T1000 (cell line): ENCODE results near the gene OTUD6A.

ENCODE experiments used
- DNase-seq: peaks from one replicate; lab custom pipeline; 2025; ENCODE audit warnings: mixed read lengths; lab: John Stamatoyannopoulos, UW

The OTUD6A gene, protein sequence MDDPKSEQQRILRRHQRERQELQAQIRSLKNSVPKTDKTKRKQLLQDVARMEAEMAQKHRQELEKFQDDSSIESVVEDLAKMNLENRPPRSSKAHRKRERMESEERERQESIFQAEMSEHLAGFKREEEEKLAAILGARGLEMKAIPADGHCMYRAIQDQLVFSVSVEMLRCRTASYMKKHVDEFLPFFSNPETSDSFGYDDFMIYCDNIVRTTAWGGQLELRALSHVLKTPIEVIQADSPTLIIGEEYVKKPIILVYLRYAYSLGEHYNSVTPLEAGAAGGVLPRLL

DNA sequence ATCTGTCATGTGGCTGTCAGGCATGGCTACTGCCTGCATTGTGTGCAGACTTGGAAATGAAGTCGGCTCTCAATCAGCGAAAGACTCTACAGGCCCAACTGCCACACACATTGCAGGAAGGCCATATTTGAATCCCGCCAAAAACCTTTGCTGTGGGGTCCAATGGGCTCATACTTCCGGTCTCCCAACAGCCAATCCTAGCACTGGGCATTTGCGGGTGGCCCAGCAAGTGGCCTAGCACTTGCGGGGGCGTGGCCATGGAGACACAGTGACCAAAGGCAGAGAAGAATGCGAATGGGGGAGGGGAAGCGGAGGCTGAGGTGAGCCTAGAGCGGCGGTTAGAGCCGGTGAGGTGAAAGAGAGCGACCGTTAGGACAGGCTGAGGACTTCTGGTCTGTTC, at the start of gene OTUD6A:
Gene OTUD6A, plus strand, starts transcription at position 382 of the 400 bp plus-strand sequence. CDS start 68 bp downstream, outside the sequence.
- no peak for DNase-seq

DNA sequence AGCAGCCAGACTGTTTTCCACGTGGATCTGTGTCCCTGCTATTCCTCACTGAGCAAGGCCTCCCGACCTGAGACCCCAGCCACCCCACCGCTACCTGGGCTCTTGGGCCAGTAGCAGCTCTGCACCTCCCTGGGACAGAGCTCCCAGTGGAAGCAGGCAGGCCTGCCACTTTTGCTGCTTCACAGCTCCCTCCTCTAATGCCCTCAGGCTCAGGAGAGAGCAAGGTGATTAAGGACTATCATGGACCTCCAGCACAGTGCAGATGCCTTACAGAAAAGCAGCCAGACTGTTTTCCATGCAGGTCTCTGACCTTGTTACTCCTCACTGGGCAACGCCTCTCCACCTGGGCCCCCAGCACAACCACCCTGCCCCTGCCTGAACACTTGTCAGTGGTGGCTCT, 49.5 kb upstream of the OTUD6A start:
- no peak for DNase-seq

DNA sequence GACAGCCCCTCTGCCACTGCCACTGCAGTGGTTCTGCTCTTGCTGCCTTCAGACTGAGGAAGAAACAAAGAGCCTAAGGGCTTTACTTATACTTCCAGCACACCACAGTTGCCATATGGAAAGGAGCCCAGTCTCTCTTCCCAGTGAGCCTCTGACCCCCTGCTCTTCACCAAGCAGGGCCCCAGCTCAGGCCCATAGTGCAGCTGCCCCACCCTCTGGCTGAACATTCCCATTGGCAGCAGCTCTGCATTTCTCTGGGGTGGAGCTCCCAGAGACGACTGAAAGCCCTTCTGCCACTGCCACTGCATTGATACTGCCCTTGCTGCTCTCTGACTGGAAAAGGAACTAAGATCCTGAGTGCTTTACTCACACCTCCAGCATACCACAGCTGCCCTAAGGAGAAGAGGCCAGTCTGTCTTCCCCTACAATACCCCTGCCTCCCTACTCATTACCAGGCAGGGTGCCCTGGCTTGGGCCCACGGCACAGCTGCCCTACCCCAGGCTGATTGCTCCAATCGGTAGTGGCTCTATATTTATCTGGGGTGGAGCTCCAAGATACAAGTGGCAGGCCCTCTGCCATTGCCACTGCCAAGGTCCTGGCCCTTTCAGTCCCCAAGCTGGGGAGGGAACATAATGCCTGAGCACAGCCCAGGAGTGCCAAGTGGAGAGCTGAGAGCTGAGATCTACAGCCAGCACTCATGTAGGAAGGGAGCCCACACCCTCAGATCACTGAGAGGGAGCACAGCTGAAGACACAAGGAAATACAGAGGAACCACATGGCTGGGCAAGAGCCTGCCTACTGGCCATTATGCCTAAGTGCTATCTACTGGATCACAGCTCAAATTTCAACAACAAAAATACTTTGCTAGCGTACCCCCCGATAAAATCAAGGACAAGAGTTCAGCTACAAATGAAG, 48.5 kb upstream of the OTUD6A start:
- DNase-seq: no peak

DNA sequence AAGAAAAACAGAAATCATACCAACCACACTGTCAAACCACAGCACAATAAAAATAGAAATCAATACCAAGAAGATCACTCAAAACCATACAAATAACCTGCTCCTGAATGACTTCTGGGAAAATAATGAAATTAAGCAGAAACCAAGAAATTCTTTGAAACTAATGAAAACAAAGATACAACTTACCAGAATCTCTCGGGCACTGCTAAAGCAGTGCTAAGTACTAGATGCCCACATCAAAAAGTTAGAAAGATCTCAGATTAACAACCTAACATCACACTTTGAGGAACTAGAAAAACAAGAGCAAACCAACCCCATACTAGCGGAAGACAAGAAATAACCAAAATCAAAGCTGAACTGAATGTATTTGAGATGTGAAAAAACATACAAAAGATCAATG, 45.7 kb upstream of the OTUD6A start:
- no peak for DNase-seq

DNA sequence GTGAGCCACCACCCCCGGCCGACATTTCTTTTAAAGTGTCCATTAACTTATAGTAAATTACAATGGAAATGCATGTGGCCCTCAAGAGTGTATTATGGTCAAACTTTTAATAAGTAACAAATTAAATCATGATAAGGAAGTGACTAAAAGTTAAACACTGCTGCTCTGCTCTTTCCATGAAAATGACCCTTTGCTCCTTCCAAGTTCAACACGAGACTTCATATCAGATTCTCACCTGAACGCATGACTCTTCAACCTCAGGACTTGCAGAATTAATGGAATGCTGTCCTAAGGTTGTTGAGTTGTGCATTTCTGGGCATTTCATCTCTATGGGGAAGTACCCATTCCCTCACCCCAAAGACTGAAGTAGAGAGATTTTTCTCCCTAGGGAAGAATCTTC, 39.6 kb upstream of the OTUD6A start:
- no peak for DNase-seq

DNA sequence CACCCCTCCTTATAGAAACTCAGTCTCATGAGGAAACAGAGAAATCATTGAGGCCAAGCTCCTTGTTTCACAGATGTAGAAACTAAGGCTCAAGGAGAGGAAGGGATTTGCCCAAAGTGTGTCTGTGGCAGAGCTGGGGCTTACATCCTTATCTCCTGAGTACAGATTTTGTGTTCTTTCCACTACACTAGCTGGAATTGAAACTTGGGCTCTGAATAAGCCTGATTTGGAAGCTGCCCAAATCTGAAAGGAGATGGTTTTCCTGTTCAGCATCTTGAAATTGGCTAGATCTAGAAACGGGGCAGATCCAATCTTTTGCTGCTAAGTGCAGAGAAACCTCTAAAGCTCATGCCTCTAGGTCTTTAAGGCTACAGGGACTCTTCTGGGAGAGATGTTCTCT, 36.8 kb upstream of the OTUD6A start:
- DNase-seq: no peak

DNA sequence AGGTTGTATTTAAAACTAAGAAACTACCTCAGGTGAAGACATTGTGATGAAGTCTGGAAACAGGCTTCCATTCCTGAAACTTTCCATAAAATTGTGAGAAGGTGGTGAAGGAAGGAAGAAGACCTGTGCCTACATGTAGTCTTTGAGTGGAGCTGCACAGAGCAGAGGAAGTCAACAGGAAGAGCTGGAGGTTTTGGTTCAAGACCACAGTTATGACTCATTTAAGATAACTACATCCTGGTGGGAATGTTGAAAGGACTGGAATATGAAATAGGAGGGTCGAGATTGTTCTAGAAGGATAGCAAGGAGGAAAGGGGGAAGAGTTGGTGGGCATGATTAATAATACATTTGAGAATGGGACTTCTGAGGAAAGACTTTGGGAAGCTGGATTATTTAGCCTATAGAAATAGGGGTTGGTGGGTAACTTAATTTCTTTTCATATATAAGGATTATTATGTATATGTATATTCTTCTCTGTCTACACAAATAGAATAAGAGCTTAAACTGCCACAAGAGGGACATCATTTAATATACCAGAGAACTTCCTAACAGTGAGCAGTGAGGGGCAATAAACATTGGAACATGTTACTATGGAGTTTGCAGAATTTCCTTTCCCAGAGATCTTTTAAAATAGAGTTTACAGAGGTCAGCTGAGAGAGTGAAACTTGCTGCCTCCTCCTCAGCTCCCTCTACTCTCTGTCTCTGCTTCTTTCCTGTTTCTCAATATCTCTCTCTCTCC, 36.0 kb upstream of the OTUD6A start:
- no peak for DNase-seq

DNA sequence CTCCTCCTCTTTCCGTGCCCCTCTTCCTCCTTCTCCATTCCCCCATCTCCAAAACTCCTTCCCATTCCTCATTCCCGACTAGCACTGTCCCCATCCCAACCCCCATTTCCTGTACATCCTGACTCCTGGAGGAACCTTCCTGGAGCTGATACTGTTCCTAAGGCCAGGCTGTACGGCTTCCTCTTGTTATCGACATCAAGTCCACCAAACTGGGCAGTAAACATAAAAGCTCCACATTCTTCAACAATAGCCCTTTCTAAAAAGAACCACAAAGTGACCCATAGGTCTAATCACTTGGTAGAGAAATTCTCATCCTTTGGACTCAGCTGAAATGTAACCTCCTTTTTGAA, 35.4 kb upstream of the OTUD6A start:
- no peak for DNase-seq

DNA sequence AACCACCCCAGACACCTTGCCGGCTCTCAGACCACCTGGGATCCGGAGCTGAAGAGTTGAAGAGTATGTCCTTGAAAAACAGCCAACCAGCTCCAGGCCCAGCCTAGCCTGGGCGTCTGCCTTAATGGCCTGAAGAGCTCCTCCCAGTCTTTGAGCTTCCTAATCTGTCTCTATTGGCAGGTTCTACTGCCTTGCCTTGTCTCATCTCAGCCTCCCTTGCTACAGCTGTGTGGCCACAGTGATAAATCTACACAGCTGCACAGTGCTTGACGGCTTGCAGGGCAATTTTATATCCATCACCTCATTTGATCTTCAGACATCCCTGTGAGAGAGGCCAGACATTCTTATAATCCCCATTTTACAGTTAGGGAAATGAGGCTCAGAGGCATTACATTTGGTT, 32.4 kb upstream of the OTUD6A start:
- DNase-seq: no peak

DNA sequence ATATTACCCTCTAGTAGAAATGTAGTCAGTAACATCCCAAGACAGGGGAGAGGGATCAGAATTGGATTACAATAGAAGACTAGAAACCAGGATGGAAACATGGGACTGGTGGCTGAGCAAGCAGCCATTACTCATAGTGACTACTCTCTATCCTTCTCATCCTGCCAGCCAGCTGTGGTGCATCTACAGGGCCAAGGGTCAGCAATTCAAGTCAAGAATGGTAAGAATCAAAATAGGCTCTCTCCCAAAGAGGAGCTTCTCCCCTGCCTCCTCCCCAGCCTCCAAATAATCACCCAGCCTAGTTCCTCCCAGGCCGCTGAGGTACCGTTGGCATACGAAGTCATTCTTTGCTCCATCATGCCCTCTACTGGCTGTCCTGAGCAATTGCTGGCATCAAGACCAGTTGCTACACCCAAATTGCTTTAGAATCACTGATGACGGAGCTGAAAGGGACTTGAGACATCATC, 31.9 kb upstream of the OTUD6A start:
- no peak for DNase-seq

DNA sequence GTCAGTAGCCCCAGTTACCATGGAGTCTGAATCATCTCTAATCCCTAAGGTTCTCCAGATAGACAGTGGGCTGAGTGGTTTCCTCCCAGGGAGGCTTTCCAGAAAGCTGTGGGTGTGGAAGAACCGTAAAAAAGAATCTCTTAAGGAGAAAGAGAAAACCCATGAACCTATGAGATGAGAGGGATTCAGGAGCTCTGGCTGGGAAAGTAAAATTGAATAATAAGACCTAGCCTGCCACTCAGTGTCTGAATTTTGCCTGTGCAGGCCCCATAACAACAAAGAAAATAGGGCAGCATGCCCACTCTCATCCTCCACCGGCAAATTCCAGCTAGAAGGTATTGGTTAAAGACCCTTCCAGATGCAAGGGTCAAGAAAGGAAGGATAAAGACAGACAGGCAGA, 29.5 kb upstream of the OTUD6A start:
- DNase-seq: no peak

DNA sequence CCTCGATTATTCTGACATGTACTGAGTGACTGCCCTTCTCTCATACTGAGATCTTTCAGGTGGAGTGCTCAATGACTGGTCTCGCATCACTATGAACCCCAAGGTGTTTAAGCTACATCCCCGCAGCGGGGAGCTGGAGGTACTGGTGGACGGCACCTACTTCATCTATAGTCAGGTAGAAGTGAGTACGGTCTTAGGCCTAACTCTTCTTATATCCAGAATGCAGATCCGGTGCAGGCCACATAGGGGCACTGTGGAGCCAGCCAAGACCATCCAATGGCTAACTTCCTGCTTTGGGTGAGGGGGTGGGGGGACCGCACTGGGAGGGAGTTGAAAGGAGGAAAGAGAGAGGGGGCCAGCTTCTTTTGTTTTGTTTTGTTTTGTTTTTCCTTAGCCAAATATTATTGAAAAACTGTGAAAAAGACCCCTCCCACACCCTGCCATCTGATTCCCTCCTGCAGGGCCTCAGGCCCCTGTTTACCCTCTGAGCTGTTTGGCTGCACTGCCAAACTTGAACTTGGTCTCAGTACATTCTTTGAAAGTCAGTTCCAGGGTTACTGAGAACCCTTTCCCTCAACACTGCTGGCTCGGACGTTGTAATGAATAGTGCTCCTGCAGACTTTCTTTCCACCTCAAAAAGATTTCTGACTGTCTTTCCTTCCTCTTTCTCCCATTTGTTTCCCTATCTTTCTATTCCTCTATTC, 28.8 kb upstream of the OTUD6A start:
- DNase-seq: no peak

DNA sequence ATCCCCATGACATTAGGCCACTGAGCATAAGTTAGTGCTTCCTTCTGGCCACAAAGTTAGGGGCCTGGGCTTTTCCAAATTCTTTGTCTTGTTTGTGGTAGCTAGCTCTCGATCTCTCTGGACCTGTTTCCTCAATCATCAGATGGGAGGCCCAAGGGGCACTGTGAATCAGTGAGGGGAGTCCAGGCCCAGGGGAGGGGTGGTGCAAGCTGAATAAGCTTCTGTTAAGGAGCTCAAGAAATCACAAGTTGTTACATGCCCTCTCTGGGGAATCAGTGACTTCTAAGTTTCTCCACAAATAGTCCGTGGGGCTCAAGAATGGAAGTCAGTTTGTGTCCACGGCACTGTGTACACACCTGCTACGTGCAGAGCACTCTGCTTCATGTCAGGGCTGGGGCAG, 27.6 kb upstream of the OTUD6A start:
- DNase-seq: no peak

DNA sequence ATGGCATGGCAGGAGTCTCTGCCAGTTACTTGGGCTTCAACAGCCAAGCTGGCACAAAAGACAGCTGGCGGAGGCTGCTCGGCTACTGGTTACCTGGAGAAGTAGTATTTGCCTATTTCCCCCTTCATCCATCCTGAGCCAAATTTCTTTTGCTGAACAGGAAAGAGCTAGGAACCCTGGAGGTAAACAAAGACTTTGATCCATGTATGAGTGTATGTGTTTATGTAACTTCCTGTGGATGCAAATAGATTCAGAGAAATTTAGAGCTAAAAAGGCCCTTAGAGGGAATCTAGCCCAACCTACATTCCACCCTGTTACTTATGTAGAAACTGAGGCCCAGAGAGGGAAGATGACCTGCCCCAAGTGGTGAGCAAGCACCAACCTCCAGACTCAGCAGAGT, 23.7 kb upstream of the OTUD6A start:
- DNase-seq: no peak

DNA sequence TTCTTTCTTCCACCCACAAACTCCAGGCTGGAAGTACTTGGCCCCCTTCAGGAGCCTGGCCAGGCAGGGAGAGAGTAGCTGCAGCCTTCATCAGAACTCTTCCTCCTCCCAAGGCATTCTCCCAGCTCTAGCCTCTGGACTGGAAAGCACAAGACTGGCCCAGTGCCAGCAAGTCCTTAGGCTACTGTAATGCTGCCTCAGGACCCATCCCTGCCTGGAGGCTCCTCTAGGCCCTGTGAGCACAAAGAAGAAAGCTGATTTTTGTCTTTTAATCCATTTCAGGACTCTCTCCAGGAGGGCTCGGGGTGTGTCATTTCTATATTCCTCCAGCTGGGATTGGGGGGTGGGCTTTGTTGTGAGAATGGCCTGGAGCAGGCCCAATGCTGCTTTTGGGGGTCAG, 23.3 kb upstream of the OTUD6A start:
- no peak for DNase-seq

DNA sequence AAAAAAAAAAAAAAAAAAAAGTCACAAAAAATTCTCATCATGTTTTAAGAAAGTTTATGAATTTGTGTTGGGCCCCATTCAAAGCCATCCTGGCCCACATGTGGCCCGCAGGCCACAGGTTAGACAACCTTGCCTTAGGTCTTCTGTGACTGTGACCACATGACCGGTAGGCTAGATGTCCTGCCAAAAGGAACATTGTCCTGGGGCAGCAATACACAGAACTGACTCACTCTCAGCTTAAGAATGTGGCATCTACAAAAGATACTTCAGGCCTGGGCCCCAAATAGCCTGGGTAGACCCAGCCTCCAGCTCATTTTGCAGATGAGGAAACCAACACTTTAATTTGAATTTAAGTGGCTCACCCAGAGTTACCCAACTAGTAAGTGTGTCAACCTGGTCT, 22.5 kb upstream of the OTUD6A start:
- DNase-seq: no peak

DNA sequence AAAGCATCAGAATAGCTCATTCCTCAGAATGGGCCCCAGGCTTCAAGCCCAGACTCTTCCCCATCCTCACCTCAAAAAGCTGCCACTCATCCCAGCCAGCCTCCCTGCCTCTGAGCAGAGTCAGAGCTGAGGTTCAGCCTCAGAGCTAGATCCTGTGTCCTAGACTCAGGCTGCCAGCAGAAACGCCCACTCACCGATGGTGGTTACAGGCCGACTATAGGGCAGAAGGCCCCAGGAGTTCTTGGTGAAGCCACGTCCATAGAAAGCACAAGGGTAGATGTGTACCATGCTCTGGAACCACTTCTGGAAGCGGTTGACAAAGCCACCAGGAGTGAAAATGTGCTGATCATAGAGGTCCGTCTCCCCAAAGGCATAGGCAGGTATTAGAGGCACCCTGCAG, 20.3 kb upstream of the OTUD6A start:
- DNase-seq: no peak

DNA sequence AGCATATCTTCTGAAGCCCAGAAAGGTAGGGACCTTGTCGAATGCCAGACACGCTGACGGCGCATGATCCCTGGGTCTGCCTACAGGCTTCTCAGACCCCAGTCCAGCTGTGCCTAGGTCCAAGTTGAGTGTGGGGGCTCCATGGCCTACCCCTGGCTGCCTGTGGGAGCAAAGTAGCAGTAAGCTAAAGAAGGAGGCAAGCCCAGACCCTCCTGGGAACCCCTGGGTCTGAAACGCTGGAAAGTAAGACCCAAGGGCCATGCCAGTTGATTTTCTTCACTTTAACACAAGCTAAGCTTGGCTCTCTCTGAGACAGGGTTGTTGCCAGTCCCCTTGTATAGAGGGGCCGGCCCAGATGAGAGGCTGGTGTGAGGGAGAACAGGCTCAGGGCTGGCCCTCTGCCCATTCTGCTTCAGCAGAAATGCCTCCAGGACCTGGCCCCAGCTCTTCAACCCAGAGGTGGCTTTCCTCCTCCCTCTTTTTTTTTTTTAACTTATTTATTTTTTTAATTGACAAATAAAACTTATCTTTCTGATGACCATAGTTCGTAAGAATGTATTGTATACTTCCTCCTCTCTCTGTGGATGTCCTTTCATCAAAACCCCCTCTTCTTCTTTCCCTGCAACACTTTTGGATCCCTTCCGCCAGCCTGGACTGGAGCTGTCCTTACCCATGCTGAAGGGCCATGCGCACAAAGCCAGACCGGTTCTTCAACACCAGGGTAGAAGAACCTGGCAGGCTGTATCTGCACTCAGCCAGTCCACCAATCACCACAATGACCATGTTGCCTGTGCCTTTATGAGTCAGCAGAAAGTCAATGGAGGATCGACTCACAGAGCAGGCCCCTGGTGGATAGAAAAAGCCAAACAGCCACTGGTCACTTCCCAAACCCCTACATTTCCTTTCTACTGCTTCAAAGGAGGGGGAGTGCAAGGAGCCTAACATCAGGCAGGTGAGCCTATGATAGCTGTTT, 19.6 kb upstream of the OTUD6A start:
- no peak for DNase-seq

DNA sequence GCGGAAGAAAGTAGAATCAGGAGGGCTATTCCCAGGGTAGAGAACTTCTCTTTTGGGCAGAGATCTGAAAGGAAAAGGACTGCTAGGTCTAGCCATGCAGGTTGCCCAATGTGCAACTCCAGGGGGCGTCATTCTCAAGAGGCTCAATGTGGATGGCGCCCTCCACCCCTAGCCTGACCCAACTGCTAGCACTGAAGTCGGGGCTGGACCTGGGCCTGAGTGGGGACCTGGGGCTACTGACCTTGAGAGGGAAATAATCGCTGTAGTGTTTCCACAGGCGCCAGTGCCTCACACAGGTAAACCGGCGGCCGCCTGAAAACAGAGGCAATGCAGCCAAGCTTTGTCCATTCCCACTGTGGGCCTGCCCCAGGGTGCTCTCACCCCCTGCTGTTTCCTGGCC, 18.6 kb upstream of the OTUD6A start:
- DNase-seq: no peak

DNA sequence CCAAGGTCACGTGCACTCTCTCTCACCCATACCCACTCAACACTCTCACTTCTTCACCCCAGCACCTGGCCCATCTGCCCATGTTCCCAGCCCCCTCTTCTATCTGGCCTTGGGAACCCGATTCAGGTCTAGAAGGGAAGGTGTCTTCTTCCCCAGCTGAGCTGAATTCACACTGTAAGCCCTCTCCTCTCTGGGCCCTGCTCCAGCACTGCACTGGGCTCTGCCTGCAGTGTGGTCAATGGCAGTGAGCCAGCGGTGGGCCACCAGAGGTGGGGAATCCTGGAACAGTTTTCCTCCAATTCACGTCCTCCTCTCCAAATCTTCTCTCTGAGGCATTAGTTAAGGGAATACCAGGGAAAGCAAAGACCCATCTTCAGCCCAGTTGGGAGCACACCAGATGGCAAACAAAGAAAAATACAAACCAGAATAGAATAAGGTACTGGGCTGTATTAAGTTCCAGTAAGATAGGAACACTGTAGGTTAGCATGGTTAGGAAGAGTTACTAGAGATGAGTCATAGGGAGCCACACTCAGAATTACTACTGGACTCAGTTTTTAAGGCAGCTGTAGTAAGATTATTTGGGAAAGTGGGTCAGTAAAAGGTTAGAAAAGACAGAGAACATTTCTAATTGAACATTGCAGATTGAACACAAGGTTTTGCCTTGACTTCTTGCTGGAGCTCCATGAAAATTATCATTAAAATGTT, 17.6 kb upstream of the OTUD6A start:
- no peak for DNase-seq
